Kidney epithelial cell (primary cell): ENCODE measurements around the gene CENPF. TPM values are rescaled to one million over a fixed set of nuclear protein-coding genes. Genes with fewer than 3 reads are reported as not detected.

ENCODE experiments used
- DNase-seq: peaks from one replicate; pipeline ENCODE4 v3.0.0-alpha.2; 2010; ENCODE audit warnings: low read depth
- H3K27me3 ChIP-seq: 2 replicates; pipeline ENCODE4 v1.6.0; 2011; ENCODE audit warnings: low read length; ENCODE audit not compliant: control insufficient read depth, insufficient read depth
- H3K36me3 ChIP-seq: 2 replicates; pipeline ENCODE4 v1.5.1; 2011; ENCODE audit warnings: low read length; ENCODE audit not compliant: control insufficient read depth, insufficient read depth
- H3K4me3 ChIP-seq: 2 replicates; pipeline ENCODE4 v1.5.1; 2011; ENCODE audit warnings: low read depth, mild to moderate bottlenecking, control low read depth, low read length
- total RNA-seq: library from RNA; depleted of rRNA; stranded (reverse); fragments of >200 nt; gene quantifications from 2 replicates; pipeline ENCODE4 v1.2.3, GENCODE V29; 2015
- TF ChIP-seq, protein P1 (sequence below): IDR thresholded peaks from 2 replicates; pipeline ENCODE4 v1.5.1; 2011; ENCODE audit warnings: mild to moderate bottlenecking, moderate library complexity, low read length, control low read depth, inconsistent platforms; ENCODE audit not compliant: insufficient read depth, poor library complexity, severe bottlenecking

The CENPF gene
- total RNA-seq, 1 donor from 2014 or later, result 20.2 TPM

DNA sequence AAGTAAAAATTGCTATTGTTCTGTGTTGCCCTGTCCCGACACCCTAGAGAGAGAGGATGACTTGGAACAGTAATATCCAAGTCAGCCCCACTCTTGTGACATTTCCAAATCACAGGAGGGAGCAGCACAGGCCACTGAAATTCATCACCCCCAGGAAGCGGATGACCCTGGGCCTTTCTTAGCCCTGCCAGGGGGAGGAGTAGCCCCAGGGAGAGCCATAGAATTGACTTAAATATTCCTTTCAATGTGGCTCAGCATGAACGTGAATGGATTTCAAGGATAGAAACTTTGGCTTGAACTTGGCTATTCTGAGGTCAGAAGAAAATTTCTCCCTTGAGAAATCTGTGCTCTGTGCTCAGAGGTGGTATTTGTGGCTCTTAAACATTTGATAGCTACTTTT, 80.6 kb downstream of the CENPF start:
- TF ChIP-seq, protein P1, sequence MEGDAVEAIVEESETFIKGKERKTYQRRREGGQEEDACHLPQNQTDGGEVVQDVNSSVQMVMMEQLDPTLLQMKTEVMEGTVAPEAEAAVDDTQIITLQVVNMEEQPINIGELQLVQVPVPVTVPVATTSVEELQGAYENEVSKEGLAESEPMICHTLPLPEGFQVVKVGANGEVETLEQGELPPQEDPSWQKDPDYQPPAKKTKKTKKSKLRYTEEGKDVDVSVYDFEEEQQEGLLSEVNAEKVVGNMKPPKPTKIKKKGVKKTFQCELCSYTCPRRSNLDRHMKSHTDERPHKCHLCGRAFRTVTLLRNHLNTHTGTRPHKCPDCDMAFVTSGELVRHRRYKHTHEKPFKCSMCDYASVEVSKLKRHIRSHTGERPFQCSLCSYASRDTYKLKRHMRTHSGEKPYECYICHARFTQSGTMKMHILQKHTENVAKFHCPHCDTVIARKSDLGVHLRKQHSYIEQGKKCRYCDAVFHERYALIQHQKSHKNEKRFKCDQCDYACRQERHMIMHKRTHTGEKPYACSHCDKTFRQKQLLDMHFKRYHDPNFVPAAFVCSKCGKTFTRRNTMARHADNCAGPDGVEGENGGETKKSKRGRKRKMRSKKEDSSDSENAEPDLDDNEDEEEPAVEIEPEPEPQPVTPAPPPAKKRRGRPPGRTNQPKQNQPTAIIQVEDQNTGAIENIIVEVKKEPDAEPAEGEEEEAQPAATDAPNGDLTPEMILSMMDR, result no peak
- no peaks in the 10 kb centered on the region for H3K36me3 ChIP-seq

DNA sequence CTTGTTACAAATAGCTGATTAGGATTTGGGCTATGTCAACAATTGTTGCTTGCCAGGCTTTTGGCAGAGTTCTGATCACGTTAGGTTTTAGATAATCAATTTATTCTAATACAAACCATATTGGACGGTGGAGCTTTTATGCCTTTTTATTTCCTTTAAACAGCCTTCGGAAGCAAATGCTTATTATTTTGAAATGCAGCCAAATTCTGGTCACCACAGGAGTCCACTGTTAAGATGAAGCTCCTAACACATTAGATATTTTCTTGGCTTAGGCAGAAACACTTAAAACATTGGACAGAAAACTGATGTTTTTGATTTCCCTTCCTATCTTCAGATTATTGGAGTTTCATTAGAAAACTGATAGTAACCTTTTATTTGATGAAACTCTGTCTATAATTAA, 82.9 kb downstream of the CENPF start:
- Histone ChIP-seq H3K36me3 (no peaks in the 10 kb centered on the region), H3K27me3 (no peaks in the 10 kb centered on the region), H3K4me3 (no peak overlapping the region)
- DNase-seq, result no peak
- TF ChIP-seq, protein P1, result no peak

More for the DNA sequence above, 80.6 kb downstream of the CENPF start:
- Histone ChIP-seq H3K27me3 (no peaks in the 10 kb centered on the region), H3K4me3 (no peak overlapping the region)
- no peak for DNase-seq

DNA sequence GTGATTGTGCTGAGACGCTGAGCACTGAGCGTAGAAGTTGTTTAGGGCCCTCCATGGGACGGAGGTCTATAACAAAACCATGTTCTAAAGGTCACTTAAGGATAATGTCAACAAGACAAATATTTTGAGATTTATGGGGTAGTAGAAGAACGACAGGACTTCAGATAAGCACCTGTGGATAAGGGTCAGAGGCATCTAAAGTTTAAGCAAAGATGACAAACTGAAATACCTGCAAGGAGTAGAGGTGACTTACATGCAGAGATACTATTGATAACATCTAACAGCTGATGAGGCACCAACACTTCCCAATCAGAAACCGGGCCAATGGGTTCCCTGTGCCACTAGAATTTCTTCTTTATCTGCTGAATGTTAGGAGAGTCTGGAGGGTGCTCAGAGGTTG, 83.5 kb downstream of the CENPF start:
- TF ChIP-seq, protein P1, result no peak
- no peaks in the 10 kb centered on the region for H3K27me3 ChIP-seq
- H3K36me3 ChIP-seq, result no peaks in the 10 kb centered on the region
- no peak for DNase-seq
- no peak overlapping the region for H3K4me3 ChIP-seq

DNA sequence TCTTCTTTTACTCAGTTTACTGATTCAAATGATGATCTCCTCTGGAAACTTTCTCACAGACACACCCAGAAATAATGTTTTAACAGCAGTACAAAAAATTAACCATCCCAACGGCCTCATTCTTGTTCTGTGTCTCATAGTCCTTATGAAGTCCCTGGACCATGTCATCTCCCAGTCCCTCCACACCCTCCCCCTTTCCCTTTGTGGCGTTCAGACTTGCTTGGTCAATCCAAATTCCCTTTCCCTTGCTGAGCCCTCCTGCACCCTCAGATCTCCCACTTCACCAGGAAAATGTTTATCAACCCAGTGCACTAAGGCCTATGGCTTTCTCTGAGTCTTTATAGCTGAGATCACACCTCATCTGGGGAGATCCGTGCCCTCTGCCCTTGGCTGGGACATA, 85.9 kb downstream of the CENPF start:
- Histone ChIP-seq H3K4me3 (no peak overlapping the region), H3K36me3 (no peaks in the 10 kb centered on the region), H3K27me3 (no peaks in the 10 kb centered on the region)
- TF ChIP-seq, protein P1, result no peak
- no peak for DNase-seq

DNA sequence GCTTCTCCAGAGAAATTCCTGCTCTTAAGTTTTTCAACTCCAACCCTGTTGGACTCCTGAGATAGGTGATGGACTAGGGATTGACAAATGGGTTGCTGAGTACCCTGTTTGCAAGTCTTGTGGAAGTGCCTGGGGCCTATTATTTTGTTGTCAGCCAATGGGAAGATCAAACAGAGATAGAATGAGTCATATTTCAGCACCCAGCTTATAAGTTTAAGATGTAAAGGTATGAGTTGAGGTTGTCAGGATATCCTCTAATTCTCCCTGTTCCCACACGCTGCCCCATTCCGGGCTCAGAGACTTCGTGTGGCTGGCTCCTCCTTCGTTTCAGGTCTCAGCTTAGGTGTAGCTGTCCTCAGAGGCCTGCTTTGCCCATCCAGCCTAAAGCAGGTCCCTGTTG, 91.8 kb downstream of the CENPF start:
- Histone ChIP-seq H3K36me3 (no peaks in the 10 kb centered on the region), H3K4me3 (no peak overlapping the region), H3K27me3 (no peaks in the 10 kb centered on the region)
- TF ChIP-seq, protein P1, result no peak
- no peak for DNase-seq

DNA sequence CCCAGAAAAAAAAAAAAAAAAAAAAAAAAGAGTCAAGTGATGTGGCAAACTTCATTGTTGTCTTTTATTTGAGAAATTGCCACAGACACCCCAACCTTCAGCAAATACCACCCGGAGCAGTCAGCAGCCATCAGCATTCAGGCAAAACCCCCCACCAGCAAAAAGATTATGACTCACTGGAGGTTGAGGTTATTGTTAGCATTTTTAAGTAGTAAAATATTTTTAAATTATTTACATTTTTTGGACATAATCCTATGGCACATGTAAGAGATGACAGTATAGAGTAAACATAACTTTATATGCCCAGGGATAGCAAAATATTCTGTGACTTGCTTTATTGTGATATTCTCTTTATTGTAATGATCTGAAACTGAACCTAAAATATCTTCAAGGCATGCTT, 95.6 kb downstream of the CENPF start:
- DNase-seq, result no peak
- no peaks in the 10 kb centered on the region for H3K27me3 ChIP-seq
- no peak overlapping the region for H3K4me3 ChIP-seq
- H3K36me3 ChIP-seq, result no peaks in the 10 kb centered on the region
- TF ChIP-seq, protein P1, result no peak
